GM23338 (cell line): ENCODE data around the gene ORAI2. TPM values are rescaled to one million over a fixed set of nuclear protein-coding genes. Genes with fewer than 3 reads are reported as not detected.
"Not testable (repeated sequence)": the region's sequence is repeated elsewhere in the genome, so short reads cannot be mapped to it uniquely, and the experiment has no call there.

Experiments
- ATAC-seq: fragments of 200-7000 bp; cut with Tn5 transposase; 3 replicates; pipeline ENCODE4 v1.9.1; 2020
- DNase-seq: peaks from one replicate; pipeline ENCODE4 v3.0.0-alpha.2; 2015; ENCODE audit warnings: low spot score
- H2AFZ ChIP-seq: fragments of 200-600 bp; sonication (generic); 2 replicates; pipeline ENCODE4 v1.8.0; 2016; ENCODE audit warnings: antibody characterized with exemption, mild to moderate bottlenecking, moderate library complexity
- H3F3A ChIP-seq: fragments of 200-600 bp; sonication (generic); replicated peaks from 2 replicates; pipeline ENCODE4 v1.8.0; 2017; ENCODE audit warnings: antibody characterized with exemption, mixed run types, low read depth
- H3K27ac ChIP-seq: fragments of 200-600 bp; sonication (generic); 2 replicates; pipeline ENCODE4 v1.6.1; 2016; ENCODE audit warnings: low read depth
- H3K27me3 ChIP-seq: fragments of 200-600 bp; sonication (generic); 2 replicates; pipeline ENCODE4 v1.8.0; 2016; ENCODE audit warnings: mild to moderate bottlenecking, mixed run types, moderate library complexity; ENCODE audit not compliant: insufficient read depth
- H3K36me3 ChIP-seq: fragments of 200-600 bp; sonication (generic); 2 replicates; pipeline ENCODE4 v1.8.0; 2016; ENCODE audit warnings: mild to moderate bottlenecking; ENCODE audit not compliant: insufficient read depth
- H3K4me1 ChIP-seq: fragments of 200-600 bp; sonication (generic); 2 replicates; pipeline ENCODE4 v1.8.0; 2016; ENCODE audit warnings: mild to moderate bottlenecking, moderate library complexity; ENCODE audit not compliant: insufficient read depth
- H3K4me2 ChIP-seq: fragments of 200-600 bp; sonication (generic); 2 replicates; pipeline ENCODE4 v1.7.1; 2017; ENCODE audit warnings: mixed run types
- H3K4me3 ChIP-seq: fragments of 200-600 bp; sonication (generic); 2 replicates; pipeline ENCODE4 v1.6.1; 2016; ENCODE audit warnings: mixed run types
- H3K79me2 ChIP-seq: fragments of 200-600 bp; sonication (generic); replicated peaks from 2 replicates; pipeline ENCODE4 v1.8.0; 2017; ENCODE audit warnings: mild to moderate bottlenecking; ENCODE audit not compliant: insufficient read depth
- H3K9me2 ChIP-seq: fragments of 200-600 bp; sonication (generic); 2 replicates; pipeline ENCODE4 v1.8.0; 2017; ENCODE audit not compliant: insufficient read depth
- H4K20me1 ChIP-seq: fragments of 200-600 bp; sonication (generic); replicated peaks from 2 replicates; pipeline ENCODE4 v1.8.0; 2017; ENCODE audit warnings: mild to moderate bottlenecking; ENCODE audit not compliant: insufficient read depth
- H3K27ac Mint-ChIP-seq: 2 replicates; pipeline ENCODE4 v1.8.0; 2020; ENCODE audit warnings: inconsistent platforms, mild to moderate bottlenecking, moderate library complexity, mixed read lengths
- H3K27me3 Mint-ChIP-seq: 3 replicates; pipeline ENCODE4 v1.8.0; 2022; ENCODE audit warnings: low read depth, mild to moderate bottlenecking, moderate library complexity, mixed read lengths, inconsistent platforms; ENCODE audit not compliant: insufficient read depth, poor library complexity
- H3K36me3 Mint-ChIP-seq: 3 replicates; pipeline ENCODE4 v1.8.0; 2021; ENCODE audit warnings: low read depth, mild to moderate bottlenecking, inconsistent platforms, moderate library complexity, mixed read lengths
- H3K4me1 Mint-ChIP-seq: 3 replicates; pipeline ENCODE4 v1.8.0; 2020; ENCODE audit warnings: mild to moderate bottlenecking, inconsistent platforms, mixed read lengths
- H3K4me3 Mint-ChIP-seq: 3 replicates; pipeline ENCODE4 v1.8.0; 2021; ENCODE audit warnings: moderate library complexity, mild to moderate bottlenecking, inconsistent platforms, mixed read lengths
- H3K9me3 Mint-ChIP-seq: 3 replicates; pipeline ENCODE4 v1.8.0; 2020; ENCODE audit warnings: moderate library complexity, mild to moderate bottlenecking, inconsistent platforms, mixed read lengths
- CREB1 ChIP-seq: fragments of 250-450 bp; sonication (Bioruptor Pico); IDR thresholded peaks from 2 replicates; pipeline ENCODE4 v1.5.0; 2020; ENCODE audit warnings: low read depth, mild to moderate bottlenecking, moderate library complexity
- CTCF ChIP-seq, 2 experiments: fragments of 200-600 bp in 1 of 2; sonication (generic) in 1 of 2; conservative IDR thresholded peaks; 2 replicates each; pipeline versions ENCODE4 v1.5.1 to v1.6.1; 2016 to 2017; ENCODE audit warnings: antibody characterized with exemption in 2 of 2, low read depth in 2 of 2, mild to moderate bottlenecking in 2 of 2, moderate library complexity in 1 of 2
- EZH2 ChIP-seq: fragments of 200-600 bp; sonication (generic); IDR thresholded peaks from one replicate; pipeline ENCODE4 v1.8.0; 2017; ENCODE audit warnings: antibody characterized with exemption, mild to moderate bottlenecking, low read depth; ENCODE audit not compliant: unreplicated experiment
- EZH2phosphoT487 ChIP-seq: fragments of 200-600 bp; sonication (generic); IDR thresholded peaks from one replicate; pipeline ENCODE4 v1.8.1; 2018; ENCODE audit warnings: antibody characterized with exemption; ENCODE audit not compliant: unreplicated experiment
- JUNB ChIP-seq: IDR thresholded peaks from one replicate; pipeline ENCODE4 v1.6.1; 2016; ENCODE audit warnings: antibody characterized with exemption; ENCODE audit not compliant: unreplicated experiment
- NANOG ChIP-seq: IDR thresholded peaks from 2 replicates; pipeline ENCODE4 v1.6.1; 2016; ENCODE audit warnings: antibody characterized with exemption, borderline replicate concordance
- POLR2AphosphoS5 ChIP-seq: IDR thresholded peaks from 2 replicates; pipeline ENCODE4 v1.6.1; 2016; ENCODE audit warnings: antibody characterized with exemption, low read depth
- ZNF331 ChIP-seq: fragments of 250-450 bp; sonication (Bioruptor Pico); IDR thresholded peaks from 2 replicates; pipeline ENCODE4 v1.5.0; 2020; ENCODE audit warnings: low read depth, mild to moderate bottlenecking, moderate library complexity
- polyA plus RNA-seq: library from polyadenylated mRNA; unstranded; fragments of >200 nt; fragmentation: Nextera tagmentation; extraction: Ambion mirVana; gene quantifications from 2 replicates; pipeline ENCODE4 v1.2.1, GENCODE V29; 2016
- total RNA-seq: library from RNA; depleted of rRNA; stranded (reverse); fragments of >200 nt; shearing (Covaris generic); gene quantifications from 2 replicates; pipeline ENCODE4 v1.2.3, GENCODE V29; 2014

Gene ORAI2
- total and polyA plus RNA-seq, 2 experiments from 2014 or later: 6.6 to 33.8 TPM

- Histone ChIP-seq H3K4me3 (no peak overlapping the region), H3K4me2 (no peak overlapping the region), H3K9me2 (no peaks in the 10 kb centered on the region), H3K36me3 (no peaks in the 10 kb centered on the region), H3K27ac (no peak overlapping the region), H2AFZ (no peak overlapping the region), H3K4me1 (no peaks in the 10 kb centered on the region), H3F3A (no peaks in the 10 kb centered on the region), H4K20me1 (peaks cover 4% of the 10 kb centered on the region; the same call in 1 of the 2 replicates), H3K27me3 (no peaks in the 10 kb centered on the region), H3K79me2 (no peaks in the 10 kb centered on the region)
- Mint-ChIP-seq H3K36me3 (peaks cover 13% of the 10 kb centered on the region), H3K27me3 (peaks cover 13% of the 10 kb centered on the region), H3K9me3 (no peaks in the 10 kb centered on the region), H3K4me3 (no peak overlapping the region), H3K4me1 (no peaks in the 10 kb centered on the region), H3K27ac (no peak overlapping the region)
- no peak for ATAC-seq
- TF ChIP-seq EZH2 (no peak), ZNF331 (CRISPR knock-in tag) (no peak), POLR2AphosphoS5 (no peak), EZH2phosphoT487 (no peak), CREB1 (CRISPR knock-in tag) (no peak), JUNB (no peak), NANOG (no peak), CTCF (conservative IDR thresholded peaks at IDR 0.05; ENCODE audit: low read depth in 2 of 2) (no peak)
- no peak for DNase-seq
These were observed 40.1 kb downstream of the ORAI2 start for GRCh38 chr7:102473271-102473991.

- H3K79me2 ChIP-seq, H3K4me1 Mint-ChIP-seq, H3K4me2 ChIP-seq, H3K9me3 Mint-ChIP-seq, H3K27ac ChIP-seq, H3K27ac Mint-ChIP-seq, H3K4me1 ChIP-seq, H4K20me1 ChIP-seq, H3K36me3 ChIP-seq, H3F3A ChIP-seq, ATAC-seq, H2AFZ ChIP-seq, DNase-seq, H3K9me2 ChIP-seq, H3K4me3 ChIP-seq, H3K27me3 ChIP-seq, H3K4me3 Mint-ChIP-seq: not testable (repeated sequence)
- peaks cover 13% of the 10 kb centered on the region for H3K36me3 Mint-ChIP-seq
- peaks cover 13% of the 10 kb centered on the region for H3K27me3 Mint-ChIP-seq
These were observed 40.7 kb downstream of the ORAI2 start for GRCh38 chr7:102474116-102474515.

- not testable (repeated sequence) for ATAC-seq, H3K4me3 Mint-ChIP-seq, H4K20me1 ChIP-seq, H3K4me1 Mint-ChIP-seq, H3K36me3 ChIP-seq, H3K4me1 ChIP-seq, H3K79me2 ChIP-seq, DNase-seq, H3K4me2 ChIP-seq, H2AFZ ChIP-seq, H3K9me3 Mint-ChIP-seq, H3K9me2 ChIP-seq, H3K27ac Mint-ChIP-seq, H3K27ac ChIP-seq, H3F3A ChIP-seq, H3K27me3 ChIP-seq, H3K4me3 ChIP-seq
- Mint-ChIP-seq H3K36me3 (peaks cover 13% of the 10 kb centered on the region; the same call in 2 of the 3 replicates), H3K27me3 (peaks cover 13% of the 10 kb centered on the region)
These were observed 41.5 kb downstream of the ORAI2 start for GRCh38 chr7:102474736-102475435.
